Brain microvascular endothelial cell (primary cell): Measurements from ENCODE around the gene KCNK10.

Experiments
- DNase-seq: peaks from one replicate; pipeline ENCODE4 v3.0.0-alpha.2; 2020
- H3K27ac ChIP-seq: fragments of 250-450 bp; sonication (Bioruptor Pico); 2 replicates; pipeline ENCODE4 v1.5.1; 2020; ENCODE audit warnings: mild to moderate bottlenecking, moderate library complexity
- H3K27me3 ChIP-seq: fragments of 250-450 bp; sonication (Bioruptor Pico); replicated peaks from 2 replicates; pipeline ENCODE4 v1.5.1; 2020; ENCODE audit warnings: mild to moderate bottlenecking
- H3K36me3 ChIP-seq: fragments of 250-450 bp; sonication (Bioruptor Pico); replicated peaks from 2 replicates; pipeline ENCODE4 v1.5.1; 2020; ENCODE audit warnings: mild to moderate bottlenecking
- H3K4me3 ChIP-seq: 2 replicates; pipeline ENCODE4 v1.5.1; 2011; ENCODE audit warnings: low read depth, mild to moderate bottlenecking, control low read depth, low read length, moderate library complexity
- in situ Hi-C: cut with HindIII; loops from 2 replicates; pipeline ENCODE4 v1.10.0; 2017; ENCODE audit warnings: low sequenced_read_pairs, low pct_ligation_motif_present
- TF ChIP-seq, protein P1 (sequence below): IDR thresholded peaks from 2 replicates; pipeline ENCODE4 v1.5.1; 2011; ENCODE audit warnings: low read depth, mild to moderate bottlenecking, moderate library complexity, low read length, control low read depth, inconsistent platforms; ENCODE audit errors: missing control alignments

KCNK10 gene

GRCh38 chr14:88243946-88244345, 79.1 kb downstream of the KCNK10 start:
- TF ChIP-seq, protein P1, sequence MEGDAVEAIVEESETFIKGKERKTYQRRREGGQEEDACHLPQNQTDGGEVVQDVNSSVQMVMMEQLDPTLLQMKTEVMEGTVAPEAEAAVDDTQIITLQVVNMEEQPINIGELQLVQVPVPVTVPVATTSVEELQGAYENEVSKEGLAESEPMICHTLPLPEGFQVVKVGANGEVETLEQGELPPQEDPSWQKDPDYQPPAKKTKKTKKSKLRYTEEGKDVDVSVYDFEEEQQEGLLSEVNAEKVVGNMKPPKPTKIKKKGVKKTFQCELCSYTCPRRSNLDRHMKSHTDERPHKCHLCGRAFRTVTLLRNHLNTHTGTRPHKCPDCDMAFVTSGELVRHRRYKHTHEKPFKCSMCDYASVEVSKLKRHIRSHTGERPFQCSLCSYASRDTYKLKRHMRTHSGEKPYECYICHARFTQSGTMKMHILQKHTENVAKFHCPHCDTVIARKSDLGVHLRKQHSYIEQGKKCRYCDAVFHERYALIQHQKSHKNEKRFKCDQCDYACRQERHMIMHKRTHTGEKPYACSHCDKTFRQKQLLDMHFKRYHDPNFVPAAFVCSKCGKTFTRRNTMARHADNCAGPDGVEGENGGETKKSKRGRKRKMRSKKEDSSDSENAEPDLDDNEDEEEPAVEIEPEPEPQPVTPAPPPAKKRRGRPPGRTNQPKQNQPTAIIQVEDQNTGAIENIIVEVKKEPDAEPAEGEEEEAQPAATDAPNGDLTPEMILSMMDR: no peak
- in situ Hi-C loops: no loop called here
- Histone ChIP-seq H3K36me3 (no peaks in the 10 kb centered on the region), H3K27ac (no peak overlapping the region), H3K27me3 (no peaks in the 10 kb centered on the region), H3K4me3 (no peak overlapping the region)
- DNase-seq: no peak

DNA sequence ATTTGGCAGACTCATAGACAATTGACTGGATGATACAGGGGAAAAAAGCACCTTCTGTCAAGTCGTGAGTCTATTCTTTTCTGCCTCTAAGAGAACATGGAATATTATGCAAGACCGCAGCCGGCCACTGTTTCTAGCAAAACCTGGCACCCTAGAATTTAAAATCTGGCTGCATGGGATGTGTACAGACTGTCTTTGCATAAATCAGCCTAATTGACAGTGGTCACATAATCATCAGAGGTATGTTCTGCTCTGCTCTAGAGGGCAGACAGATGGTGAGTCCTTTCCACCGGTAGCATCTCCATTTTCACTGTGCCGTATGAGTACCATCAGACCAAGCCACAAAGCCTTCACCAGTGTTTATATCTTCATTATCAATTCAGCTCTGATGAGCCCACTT, 80.6 kb downstream of the KCNK10 start:
- TF ChIP-seq, protein P1: no peak
- in situ Hi-C loops: no loop called here

GRCh38 chr14:88241810-88242209, 81.3 kb downstream of the KCNK10 start:
- Histone ChIP-seq H3K27me3 (no peaks in the 10 kb centered on the region), H3K4me3 (no peak overlapping the region), H3K36me3 (no peaks in the 10 kb centered on the region), H3K27ac (no peak overlapping the region)
- DNase-seq: no peak
- in situ Hi-C loops: no loop called here
- TF ChIP-seq, protein P1: no peak

More for the DNA sequence above, 80.6 kb downstream of the KCNK10 start:
- no peaks in the 10 kb centered on the region for H3K36me3 ChIP-seq
- no peak for DNase-seq
- no peaks in the 10 kb centered on the region for H3K27me3 ChIP-seq
- no peak overlapping the region for H3K27ac ChIP-seq
- no peak overlapping the region for H3K4me3 ChIP-seq

- Histone ChIP-seq H3K27ac (no peak overlapping the region), H3K36me3 (no peaks in the 10 kb centered on the region), H3K4me3 (no peak overlapping the region), H3K27me3 (no peaks in the 10 kb centered on the region)
- TF ChIP-seq, protein P1: no peak
- no peak for DNase-seq
- in situ Hi-C loops: no loop called here
Observed at GRCh38 chr14:88234442-88234841, 88.6 kb downstream of the KCNK10 start.

- no peak overlapping the region for H3K27ac ChIP-seq
- no peaks in the 10 kb centered on the region for H3K36me3 ChIP-seq
- H3K4me3 ChIP-seq: no peak overlapping the region
- no peaks in the 10 kb centered on the region for H3K27me3 ChIP-seq
- in situ Hi-C loops: no loop called here
- TF ChIP-seq, protein P1: peak; percentile 10
- no peak for DNase-seq
Observed at GRCh38 chr14:88233915-88234314, 89.2 kb downstream of the KCNK10 start.

GRCh38 chr14:88232771-88233170, 90.3 kb downstream of the KCNK10 start:
- Histone ChIP-seq H3K27ac (no peak overlapping the region), H3K4me3 (no peak overlapping the region), H3K36me3 (no peaks in the 10 kb centered on the region), H3K27me3 (no peaks in the 10 kb centered on the region)
- in situ Hi-C loops: no loop called here
- DNase-seq: no peak
- TF ChIP-seq, protein P1: no peak
